CD4-positive, CD25-positive, alpha-beta regulatory T cell (primary cell): ENCODE results near the gene RASSF6. TPM values are rescaled to one million over a fixed set of nuclear protein-coding genes. Genes with fewer than 3 reads are reported as not detected.
A peak's percentile ranks its signal among the peaks of the same experiment; 100 is the strongest.
"Not testable (repeated sequence)": the region's sequence is repeated elsewhere in the genome, so short reads cannot be mapped to it uniquely, and the experiment has no call there.

ENCODE experiments used
- ATAC-seq, 2 donors: fragments of 150-1000 bp; cut with Tn5 transposase; one replicate each; pipeline ENCODE4 v1.10.0; 2021; ENCODE audit warnings: low read depth in 2 of 2, moderate number of reproducible peaks in 2 of 2, moderate library complexity in 1 of 2
- DNase-seq, 3 donors: peaks; one replicate each; pipeline versions ENCODE4 v3.0.0 to v3.0.0-alpha.2; 2012 to 2022; ENCODE audit warnings: mixed read lengths in 1 of 3
- H3K27ac ChIP-seq: one replicate; pipeline ENCODE4 v1.7.0; 2013; ENCODE audit warnings: mild to moderate bottlenecking, low read length; ENCODE audit not compliant: insufficient read depth, poor library complexity, severe bottlenecking
- H3K27me3 ChIP-seq: one replicate; pipeline ENCODE4 v1.7.0; 2013; ENCODE audit warnings: low read length; ENCODE audit not compliant: control insufficient read depth, insufficient read depth
- H3K36me3 ChIP-seq: one replicate; pipeline ENCODE4 v1.7.0; 2013; ENCODE audit warnings: mild to moderate bottlenecking, low read length, moderate library complexity; ENCODE audit not compliant: control insufficient read depth, insufficient read depth
- H3K4me1 ChIP-seq: 2 replicates; pipeline ENCODE4 v1.7.0; 2013; ENCODE audit warnings: mild to moderate bottlenecking, low read length; ENCODE audit not compliant: insufficient read depth, control insufficient read depth, poor library complexity, severe bottlenecking
- H3K4me3 ChIP-seq: one replicate; pipeline ENCODE4 v1.7.0; 2013; ENCODE audit warnings: low read depth, mild to moderate bottlenecking, low read length, moderate library complexity
- H3K9me3 ChIP-seq, 2 experiments: 1 replicate in 1 of 2; 2 replicates in 1 of 2; pipeline ENCODE4 v1.7.0; 2013; ENCODE audit warnings: low read length in 2 of 2, mild to moderate bottlenecking in 1 of 2, moderate library complexity in 1 of 2; ENCODE audit not compliant: control insufficient read depth in 2 of 2
- H3K27ac Mint-ChIP-seq, 3 donors: one replicate each; pipeline ENCODE4 v1.8.0; 2020 to 2022; ENCODE audit warnings: mild to moderate bottlenecking in 3 of 3, mixed read lengths in 3 of 3, moderate library complexity in 2 of 3
- H3K27me3 Mint-ChIP-seq: one replicate; pipeline ENCODE4 v1.8.0; 2022; ENCODE audit warnings: mild to moderate bottlenecking, mixed read lengths
- H3K36me3 Mint-ChIP-seq: one replicate; pipeline ENCODE4 v1.8.0; 2020; ENCODE audit warnings: mixed read lengths
- H3K4me1 Mint-ChIP-seq, 4 donors: one replicate each; pipeline ENCODE4 v1.8.0; 2020 to 2022; ENCODE audit warnings: mixed read lengths in 4 of 4, mild to moderate bottlenecking in 1 of 4
- H3K4me3 Mint-ChIP-seq, 4 donors: one replicate each; pipeline ENCODE4 v1.8.0; 2020 to 2022; ENCODE audit warnings: mild to moderate bottlenecking in 4 of 4, mixed read lengths in 4 of 4, moderate library complexity in 3 of 4
- H3K9me3 Mint-ChIP-seq, 7 donors: one replicate each; pipeline ENCODE4 v1.8.0; 2020 to 2022; ENCODE audit warnings: mixed read lengths in 7 of 7, mild to moderate bottlenecking in 3 of 7, moderate library complexity in 2 of 7
- polyA plus RNA-seq, 4 donors: library from polyadenylated mRNA; unstranded; fragments of 300-500 nt; fragmentation: Illumina TruSeq; gene quantifications; one replicate each; pipeline ENCODE4 v1.2.3, GENCODE V29; 2021
- total RNA-seq: library from RNA; stranded (reverse); gene quantifications from one replicate; pipeline ENCODE4 v1.2.3, GENCODE V29; 2022

Gene RASSF6
- total and polyA plus RNA-seq, 5 donors from 2014 or later: 0.15 to 0.31 TPM; not detected in 3

GRCh38 chr4:73661646-73662119 is 41.4 kb upstream of the RASSF6 start:
- Histone ChIP-seq H3K4me3 (no peak overlapping the region), H3K9me3 (no peaks in the 10 kb centered on the region), H3K36me3 (no peaks in the 10 kb centered on the region), H3K27me3 (no peaks in the 10 kb centered on the region), H3K4me1 (no peaks in the 10 kb centered on the region), H3K27ac (no peak overlapping the region)
- H3K4me1 Mint-ChIP-seq: no peaks in the 10 kb centered on the region
- DNase-seq (no peak), ATAC-seq (no peak)
- H3K4me3 Mint-ChIP-seq: no peak overlapping the region
- H3K27ac Mint-ChIP-seq: no peak overlapping the region
- peaks cover 0 to 1% (median 0%) of the 10 kb centered on the region in 7 donors for H3K9me3 Mint-ChIP-seq
- no peaks in the 10 kb centered on the region for H3K36me3 Mint-ChIP-seq
- peaks cover 5% of the 10 kb centered on the region for H3K27me3 Mint-ChIP-seq

DNA sequence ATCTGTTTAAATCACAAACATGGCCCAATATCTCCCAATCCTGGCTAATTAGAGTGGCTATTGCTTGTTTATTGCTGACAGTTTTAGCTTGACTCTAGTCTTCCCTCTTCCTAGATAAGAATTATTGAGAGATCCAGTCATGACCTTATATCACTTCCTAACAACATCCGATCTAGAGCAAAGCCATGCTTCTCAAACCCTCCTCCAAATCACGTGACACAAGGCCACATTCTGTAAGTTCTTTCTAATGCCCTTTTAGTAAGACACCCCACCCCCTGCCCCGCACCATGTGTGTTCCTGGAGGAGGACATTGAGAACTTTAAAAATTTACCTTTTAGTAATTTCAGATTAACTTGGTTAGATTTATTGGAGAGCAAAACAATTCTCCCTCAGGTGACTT is 40.6 kb upstream of the RASSF6 start:
- Mint-ChIP-seq H3K27me3 (peaks cover 5% of the 10 kb centered on the region), H3K9me3 (peaks cover 0 to 1% (median 0%) of the 10 kb centered on the region in 7 donors), H3K4me3 (no peak overlapping the region), H3K27ac (no peak overlapping the region), H3K4me1 (no peaks in the 10 kb centered on the region), H3K36me3 (no peaks in the 10 kb centered on the region)
- Histone ChIP-seq H3K4me3 (no peak overlapping the region), H3K27ac (no peak overlapping the region), H3K36me3 (no peaks in the 10 kb centered on the region), H3K27me3 (no peaks in the 10 kb centered on the region), H3K9me3 (no peaks in the 10 kb centered on the region), H3K4me1 (no peaks in the 10 kb centered on the region)
- no peak for ATAC-seq
- no peak for DNase-seq

- no peaks in the 10 kb centered on the region for H3K36me3 Mint-ChIP-seq
- H3K4me1 Mint-ChIP-seq: no peaks in the 10 kb centered on the region
- H3K9me3 Mint-ChIP-seq: no peaks in the 10 kb centered on the region
- H3K9me3 ChIP-seq: no peaks in the 10 kb centered on the region
- H3K27me3 Mint-ChIP-seq: no peaks in the 10 kb centered on the region
- H3K27me3 ChIP-seq: peaks cover 3% of the 10 kb centered on the region
- no peak overlapping the region for H3K4me3 Mint-ChIP-seq
- no peaks in the 10 kb centered on the region for H3K36me3 ChIP-seq
- no peak overlapping the region for H3K4me3 ChIP-seq
- DNase-seq (peak in 2 of 3 donors; percentile 10 to 64), ATAC-seq (peak in 1 of 2 donors; percentile 32)
- H3K4me1 ChIP-seq: no peaks in the 10 kb centered on the region
- no peak overlapping the region for H3K27ac Mint-ChIP-seq
- no peak overlapping the region for H3K27ac ChIP-seq
These were observed 33.5 kb upstream of the RASSF6 start for GRCh38 chr4:73653695-73654106.

- Histone ChIP-seq H3K27ac (no peak overlapping the region), H3K4me3 (no peak overlapping the region), H3K27me3 (peaks cover 6% of the 10 kb centered on the region), H3K36me3 (no peaks in the 10 kb centered on the region), H3K9me3 (no peaks in the 10 kb centered on the region), H3K4me1 (no peaks in the 10 kb centered on the region)
- Mint-ChIP-seq H3K36me3 (no peaks in the 10 kb centered on the region), H3K9me3 (peaks cover 0 to 2% (median 0%) of the 10 kb centered on the region in 7 donors), H3K4me1 (no peaks in the 10 kb centered on the region), H3K4me3 (no peak overlapping the region), H3K27ac (no peak overlapping the region), H3K27me3 (no peaks in the 10 kb centered on the region)
- no peak for DNase-seq
- ATAC-seq: no peak
These were observed 30.0 kb upstream of the RASSF6 start for GRCh38 chr4:73650250-73650649.

GRCh38 chr4:73648478-73648877 is 28.2 kb upstream of the RASSF6 start:
- Histone ChIP-seq H3K4me1 (no peaks in the 10 kb centered on the region), H3K36me3 (no peaks in the 10 kb centered on the region), H3K27ac (no peak overlapping the region), H3K27me3 (peaks cover 3% of the 10 kb centered on the region), H3K9me3 (no peaks in the 10 kb centered on the region), H3K4me3 (no peak overlapping the region)
- no peaks in the 10 kb centered on the region for H3K27me3 Mint-ChIP-seq
- no peak overlapping the region for H3K27ac Mint-ChIP-seq
- peaks cover 0 to 2% (median 0%) of the 10 kb centered on the region in 7 donors for H3K9me3 Mint-ChIP-seq
- no peaks in the 10 kb centered on the region for H3K36me3 Mint-ChIP-seq
- no peak for ATAC-seq
- no peaks in the 10 kb centered on the region for H3K4me1 Mint-ChIP-seq
- no peak for DNase-seq
- no peak overlapping the region for H3K4me3 Mint-ChIP-seq

DNA sequence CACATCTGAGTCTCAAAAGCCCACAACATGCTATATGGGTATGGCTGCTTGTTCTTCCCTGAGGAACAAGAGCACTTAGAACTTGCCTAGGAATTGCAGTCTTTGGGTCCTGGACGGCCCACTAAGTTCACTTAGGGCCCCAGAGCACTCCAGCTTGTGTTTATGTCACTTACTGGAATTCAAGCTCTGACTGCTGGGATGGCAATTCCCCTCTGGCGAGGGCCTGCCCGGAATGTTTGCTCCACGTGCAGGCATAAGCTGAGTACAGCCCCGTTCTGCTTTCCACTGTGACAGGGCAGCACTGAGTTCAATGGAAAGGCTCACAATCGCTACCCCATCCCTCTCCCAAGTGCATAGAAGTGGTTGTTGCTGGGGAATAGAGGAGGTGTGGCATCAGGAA is 25.9 kb upstream of the RASSF6 start:
- no peaks in the 10 kb centered on the region for H3K4me1 ChIP-seq
- Mint-ChIP-seq H3K27me3 (no peaks in the 10 kb centered on the region), H3K4me1 (no peaks in the 10 kb centered on the region), H3K27ac (no peak overlapping the region), H3K9me3 (peaks cover 0 to 3% (median 0%) of the 10 kb centered on the region in 7 donors), H3K36me3 (no peaks in the 10 kb centered on the region), H3K4me3 (no peak overlapping the region)
- no peaks in the 10 kb centered on the region for H3K9me3 ChIP-seq
- no peak for ATAC-seq
- no peak overlapping the region for H3K4me3 ChIP-seq
- peaks cover 3% of the 10 kb centered on the region for H3K27me3 ChIP-seq
- no peak for DNase-seq
- H3K27ac ChIP-seq: no peak overlapping the region
- no peaks in the 10 kb centered on the region for H3K36me3 ChIP-seq

DNA sequence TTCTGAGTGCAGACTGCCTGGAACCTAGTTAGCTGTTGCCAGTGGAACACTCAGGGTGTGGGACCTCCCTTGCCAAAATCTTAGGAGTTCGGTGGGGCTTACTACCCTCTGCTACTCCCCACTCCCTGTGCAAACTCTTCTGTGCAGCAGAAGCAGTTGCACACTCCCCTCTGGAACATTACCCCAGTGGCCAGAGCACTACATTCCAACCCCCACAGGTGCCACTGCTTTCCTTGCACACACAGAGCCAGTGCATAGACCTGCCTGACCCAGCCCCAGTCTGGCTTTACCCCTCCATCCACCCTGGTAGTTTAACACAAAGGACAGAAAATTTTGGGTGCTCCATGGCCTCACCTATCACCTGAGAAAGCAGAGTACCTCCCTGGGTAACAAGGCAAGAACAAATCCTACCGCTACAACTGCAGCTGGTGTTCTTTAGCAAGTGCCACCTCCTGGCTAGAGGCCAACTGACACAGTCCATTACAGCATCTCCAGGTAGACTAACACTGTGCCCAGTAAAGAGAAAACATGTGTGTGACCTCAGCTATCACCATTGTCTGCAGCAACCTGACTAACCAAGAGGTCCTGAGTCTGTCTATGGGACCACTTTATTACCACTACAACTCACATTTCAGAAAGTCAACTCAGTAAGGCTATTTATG is 11.5 kb upstream of the RASSF6 start:
- H3K4me1 Mint-ChIP-seq: no peaks in the 10 kb centered on the region

GRCh38 chr4:73628834-73629233 is 8.6 kb upstream of the RASSF6 start:
- H3K9me3 Mint-ChIP-seq, H3K4me1 ChIP-seq, H3K36me3 ChIP-seq, DNase-seq, H3K27ac Mint-ChIP-seq, H3K9me3 ChIP-seq, ATAC-seq, H3K4me1 Mint-ChIP-seq, H3K27me3 Mint-ChIP-seq, H3K36me3 Mint-ChIP-seq, H3K4me3 Mint-ChIP-seq, H3K27ac ChIP-seq, H3K27me3 ChIP-seq, H3K4me3 ChIP-seq: not testable (repeated sequence)

More for the DNA sequence above, 11.5 kb upstream of the RASSF6 start:
- Mint-ChIP-seq H3K27me3 (peaks cover 15% of the 10 kb centered on the region), H3K9me3 (peaks cover 0 to 6% (median 4%) of the 10 kb centered on the region in 7 donors), H3K27ac (no peak overlapping the region), H3K36me3 (no peaks in the 10 kb centered on the region), H3K4me3 (no peak overlapping the region)
- Histone ChIP-seq H3K27me3 (no peaks in the 10 kb centered on the region), H3K36me3 (no peaks in the 10 kb centered on the region), H3K9me3 (no peaks in the 10 kb centered on the region), H3K27ac (no peak overlapping the region), H3K4me1 (no peaks in the 10 kb centered on the region), H3K4me3 (no peak overlapping the region)
- ATAC-seq: no peak
- DNase-seq: no peak
